Activated CD8-positive, alpha-beta T cell treated with anti-CD3 and anti-CD28 coated beads, Interleukin-2, amount 10 ng/mL, durations not matched to agents 7 days and 5 days (primary cell): ENCODE results near the gene GALNT8. TPM values are rescaled to one million over a fixed set of nuclear protein-coding genes. Genes with fewer than 3 reads are reported as not detected.
"Not testable (repeated sequence)": the region's sequence is repeated elsewhere in the genome, so short reads cannot be mapped to it uniquely, and the experiment has no call there.

Experiments used
- ATAC-seq: fragments of 150-1000 bp; cut with Tn5 transposase; one replicate; pipeline ENCODE4 v1.10.0; 2021; ENCODE audit warnings: moderate library complexity
- CTCF ChIA-PET: fragments of 350-600 bp; sonication (Branson Sonifier 250); formaldehyde crosslinking; loops from one replicate; lab custom pipeline; 2021; ENCODE audit warnings: antibody characterized with exemption; lab: Charles Lee
- POLR2A ChIA-PET: fragments of 350-600 bp; sonication (Branson Sonifier 250); formaldehyde crosslinking; loops from one replicate; lab custom pipeline; 2021; ENCODE audit warnings: antibody characterized with exemption; lab: Charles Lee
- DNase-seq: peaks from one replicate; pipeline ENCODE4 v3.0.0-alpha.2; 2020
- H3K27ac Mint-ChIP-seq: one replicate; pipeline ENCODE4 v1.8.0; 2021; ENCODE audit warnings: mild to moderate bottlenecking, mixed read lengths
- H3K27me3 Mint-ChIP-seq: one replicate; pipeline ENCODE4 v1.8.0; 2021; ENCODE audit warnings: low read depth, mixed read lengths
- H3K36me3 Mint-ChIP-seq: one replicate; pipeline ENCODE4 v1.8.0; 2021; ENCODE audit warnings: low read depth, mixed read lengths
- H3K4me1 Mint-ChIP-seq: one replicate; pipeline ENCODE4 v1.8.0; 2021; ENCODE audit warnings: low read depth, mixed read lengths
- H3K4me3 Mint-ChIP-seq: one replicate; pipeline ENCODE4 v1.8.0; 2021; ENCODE audit warnings: mild to moderate bottlenecking, mixed read lengths
- H3K9me3 Mint-ChIP-seq: one replicate; pipeline ENCODE4 v1.8.0; 2022; ENCODE audit warnings: mixed read lengths; ENCODE audit not compliant: insufficient read depth
- total RNA-seq, 2 experiments: library from RNA; stranded (reverse); gene quantifications; one replicate each; pipeline ENCODE4 v1.2.3, GENCODE V29; 2021

The GALNT8 gene
- total RNA-seq, 2 experiments from 2014 or later, result 0.76 to 0.84 TPM

DNA sequence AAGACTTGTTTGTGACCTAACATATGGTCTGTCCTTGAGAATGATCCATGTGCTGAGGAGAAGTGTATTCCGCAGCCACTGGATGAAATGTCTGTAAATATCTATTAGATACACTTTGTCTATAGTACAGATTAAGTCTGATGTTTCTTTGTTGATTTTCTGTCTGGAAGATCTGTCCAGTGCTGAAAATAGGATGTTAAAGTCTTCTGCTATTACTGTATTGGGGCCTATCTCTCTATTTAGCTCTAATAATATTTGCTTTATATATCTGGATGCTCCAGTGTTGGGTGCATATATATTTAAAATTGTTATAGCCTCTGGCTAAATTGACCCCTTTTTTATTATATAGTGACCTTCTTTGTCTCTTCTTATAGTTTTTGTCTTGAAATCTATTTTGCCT, 31.5 kb downstream of the GALNT8 start:
- H3K4me3 Mint-ChIP-seq, POLR2A ChIA-PET, DNase-seq, H3K27ac Mint-ChIP-seq, H3K4me1 Mint-ChIP-seq, H3K9me3 Mint-ChIP-seq, ATAC-seq, H3K36me3 Mint-ChIP-seq: not testable (repeated sequence)
- peaks cover 36% of the 10 kb centered on the region for H3K27me3 Mint-ChIP-seq
- CTCF ChIA-PET, result interaction anchor here (0.9 kb wide), 1 partner anchor 102 kb away, joined by 3 read pairs; the partner anchor contains the start of genes AKAP3 and NDUFA9

DNA sequence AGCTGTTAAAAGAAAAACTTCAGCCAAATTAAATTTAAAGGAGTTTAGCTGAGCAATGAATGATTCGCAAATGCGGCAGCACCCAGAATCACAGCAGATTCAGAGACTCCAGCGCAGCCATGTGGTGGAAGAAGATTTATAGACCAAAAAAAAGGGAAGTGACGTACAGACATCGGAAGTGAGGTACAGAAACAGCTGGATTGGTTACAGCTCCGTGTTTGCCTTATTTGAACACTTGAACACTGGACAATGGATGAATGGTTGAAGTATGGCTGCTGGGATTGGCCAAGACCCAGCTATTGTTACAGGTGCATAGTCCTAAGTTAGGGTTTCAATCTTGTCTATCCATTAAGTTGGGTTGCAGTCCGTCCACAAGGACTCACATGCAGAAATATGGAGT, 42.6 kb downstream of the GALNT8 start:
- ATAC-seq, result no peak
- Mint-ChIP-seq H3K27ac (no peak overlapping the region), H3K27me3 (peaks cover 22% of the 10 kb centered on the region), H3K9me3 (no peaks in the 10 kb centered on the region), H3K4me1 (peaks cover 9% of the 10 kb centered on the region), H3K36me3 (no peaks in the 10 kb centered on the region), H3K4me3 (no peak overlapping the region)
- POLR2A ChIA-PET, result no interaction called here
- no peak for DNase-seq
- CTCF ChIA-PET, result no interaction called here

DNA sequence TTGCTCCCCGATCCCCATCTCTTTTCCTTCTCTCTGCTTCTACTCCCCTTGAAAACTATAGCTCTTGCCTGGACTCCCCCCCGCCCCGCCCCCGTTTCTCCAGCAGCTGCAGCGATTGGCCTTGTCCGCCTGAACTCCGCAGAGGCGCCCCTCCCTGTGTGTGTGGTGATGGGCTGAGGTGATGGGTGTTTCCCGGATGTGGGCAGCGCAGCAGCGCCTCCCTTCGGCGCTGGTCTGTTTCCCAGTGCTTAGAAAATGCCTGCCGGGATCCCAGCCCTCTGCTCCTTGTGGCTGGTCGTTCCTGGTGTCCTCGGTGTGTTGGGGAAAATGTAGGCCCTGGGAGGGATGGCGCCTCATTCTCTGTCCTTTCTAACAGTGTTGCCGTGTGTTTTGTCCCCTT, 43.3 kb downstream of the GALNT8 start:
- H3K4me3 Mint-ChIP-seq, result no peak overlapping the region

DNA sequence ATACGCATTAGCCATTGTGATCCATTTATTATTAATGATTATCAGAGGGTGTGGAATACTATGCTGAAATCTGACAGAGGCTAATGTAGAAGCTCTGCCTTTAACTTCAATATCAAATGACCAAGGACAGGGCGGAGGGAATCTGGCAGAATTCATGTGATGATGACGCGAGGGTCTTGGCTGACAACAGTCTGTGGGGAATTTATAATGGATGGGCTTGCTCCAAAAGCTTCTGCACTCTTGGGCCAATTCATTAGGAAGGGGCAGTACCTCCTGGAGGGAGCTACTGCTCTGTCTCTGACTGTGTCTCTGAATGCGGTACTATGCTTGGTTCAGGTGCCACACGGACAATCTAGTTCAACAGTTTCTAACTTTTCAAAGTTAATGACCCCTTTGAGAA, 46.2 kb downstream of the GALNT8 start:
- Mint-ChIP-seq H3K9me3 (no peaks in the 10 kb centered on the region), H3K4me3 (no peak overlapping the region), H3K27me3 (peaks cover 23% of the 10 kb centered on the region), H3K36me3 (no peaks in the 10 kb centered on the region), H3K27ac (no peak overlapping the region), H3K4me1 (peaks cover 9% of the 10 kb centered on the region)
- CTCF ChIA-PET, result interaction anchor here (0.9 to 2.0 kb wide), 2 partner anchors 9 to 59 kb away, joined by 3 to 16 read pairs; no protein-coding TSS in a partner anchor
- POLR2A ChIA-PET, result interaction anchor here (0.6 kb wide), 1 partner anchor 49 kb away, joined by 4 read pairs; no protein-coding TSS in a partner anchor
- no peak for DNase-seq
- no peak for ATAC-seq

More for the DNA sequence above, 43.3 kb downstream of the GALNT8 start:
- Mint-ChIP-seq H3K36me3 (no peaks in the 10 kb centered on the region), H3K4me1 (peaks cover 9% of the 10 kb centered on the region), H3K9me3 (no peaks in the 10 kb centered on the region), H3K27me3 (peaks cover 20% of the 10 kb centered on the region), H3K27ac (no peak overlapping the region)
- ATAC-seq, result no peak
- ChIA-PET CTCF (no interaction called here), POLR2A (no interaction called here)
- peak; percentile 25 for DNase-seq

DNA sequence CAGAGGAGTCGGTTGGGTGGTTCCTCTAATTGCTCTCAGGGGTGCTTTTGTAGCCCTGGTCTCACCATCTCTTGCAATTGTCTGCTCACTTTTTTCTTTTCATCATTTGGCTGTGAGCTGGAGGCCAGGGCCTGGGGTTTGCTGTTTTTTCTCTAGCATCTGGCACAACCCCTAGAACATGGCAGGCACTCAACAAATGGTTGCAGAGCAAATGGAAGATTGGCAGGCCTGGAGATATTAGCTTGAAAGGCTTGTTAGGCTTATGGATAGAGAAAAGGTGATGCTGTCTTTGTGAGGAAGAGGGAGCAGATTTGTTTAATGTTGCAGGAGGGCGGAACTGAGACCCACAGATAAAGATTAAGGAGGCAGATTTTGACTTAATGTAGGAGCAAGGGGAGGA, 47.0 kb downstream of the GALNT8 start:
- Mint-ChIP-seq H3K9me3 (no peaks in the 10 kb centered on the region), H3K27me3 (peaks cover 25% of the 10 kb centered on the region)

DNA sequence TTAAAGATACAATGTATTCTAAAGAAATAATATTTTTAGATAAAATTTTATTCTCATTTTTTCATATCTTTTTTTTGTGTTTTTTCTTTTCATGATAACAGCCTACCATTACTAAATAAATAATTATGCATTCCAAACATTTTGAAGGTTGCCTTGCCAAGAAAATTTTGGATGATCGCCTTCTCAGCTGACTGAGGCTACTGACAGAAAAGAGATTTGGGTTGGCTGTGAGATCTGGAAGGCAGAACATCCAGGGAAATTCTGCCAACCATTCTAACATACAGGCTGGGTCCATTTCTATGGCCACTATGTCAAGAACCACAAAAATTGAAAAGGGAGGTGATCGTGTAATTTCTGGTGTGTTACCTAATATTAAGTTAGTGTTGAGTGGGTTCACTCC, 48.1 kb downstream of the GALNT8 start:
- POLR2A ChIA-PET, result no interaction called here
- Mint-ChIP-seq H3K9me3 (no peaks in the 10 kb centered on the region), H3K4me3 (no peak overlapping the region), H3K27me3 (peaks cover 26% of the 10 kb centered on the region), H3K36me3 (no peaks in the 10 kb centered on the region), H3K27ac (no peak overlapping the region), H3K4me1 (peaks cover 5% of the 10 kb centered on the region)
- no peak for DNase-seq
- no peak for ATAC-seq
- CTCF ChIA-PET, result interaction anchor here (1.1 kb wide), 1 partner anchor 87 kb away, joined by 4 read pairs; no protein-coding TSS in a partner anchor

More for the DNA sequence above, 47.0 kb downstream of the GALNT8 start:
- Mint-ChIP-seq H3K4me1 (peaks cover 9% of the 10 kb centered on the region), H3K4me3 (no peak overlapping the region), H3K27ac (no peak overlapping the region), H3K36me3 (no peaks in the 10 kb centered on the region)
- ChIA-PET CTCF (interaction anchor here (0.9 to 2.0 kb wide), 3 partner anchors 9 to 88 kb away, joined by 3 to 16 read pairs (median 4); no protein-coding TSS in a partner anchor), POLR2A (interaction anchor here (0.6 kb wide), 1 partner anchor 49 kb away, joined by 4 read pairs; no protein-coding TSS in a partner anchor)
- DNase-seq, result no peak
- ATAC-seq, result no peak

- DNase-seq (no peak), ATAC-seq (no peak)
- POLR2A ChIA-PET, result no interaction called here
- Mint-ChIP-seq H3K27me3 (peaks cover 30% of the 10 kb centered on the region), H3K27ac (no peak overlapping the region), H3K4me1 (no peaks in the 10 kb centered on the region), H3K4me3 (no peak overlapping the region), H3K36me3 (no peaks in the 10 kb centered on the region), H3K9me3 (no peaks in the 10 kb centered on the region)
- CTCF ChIA-PET, result no interaction called here
Measured at GRCh38 chr12:4769073-4769472, 48.9 kb downstream of the GALNT8 start.

- H3K27ac Mint-ChIP-seq, result no peak overlapping the region
- POLR2A ChIA-PET, result no interaction called here
- no peak for DNase-seq
- H3K4me1 Mint-ChIP-seq, result no peaks in the 10 kb centered on the region
- no peaks in the 10 kb centered on the region for H3K36me3 Mint-ChIP-seq
- ATAC-seq, result no peak
- H3K27me3 Mint-ChIP-seq, result peaks cover 38% of the 10 kb centered on the region
- H3K4me3 Mint-ChIP-seq, result no peak overlapping the region
- H3K9me3 Mint-ChIP-seq, result no peaks in the 10 kb centered on the region
- CTCF ChIA-PET, result no interaction called here
Measured at GRCh38 chr12:4771172-4771959, 51.2 kb downstream of the GALNT8 start.

DNA sequence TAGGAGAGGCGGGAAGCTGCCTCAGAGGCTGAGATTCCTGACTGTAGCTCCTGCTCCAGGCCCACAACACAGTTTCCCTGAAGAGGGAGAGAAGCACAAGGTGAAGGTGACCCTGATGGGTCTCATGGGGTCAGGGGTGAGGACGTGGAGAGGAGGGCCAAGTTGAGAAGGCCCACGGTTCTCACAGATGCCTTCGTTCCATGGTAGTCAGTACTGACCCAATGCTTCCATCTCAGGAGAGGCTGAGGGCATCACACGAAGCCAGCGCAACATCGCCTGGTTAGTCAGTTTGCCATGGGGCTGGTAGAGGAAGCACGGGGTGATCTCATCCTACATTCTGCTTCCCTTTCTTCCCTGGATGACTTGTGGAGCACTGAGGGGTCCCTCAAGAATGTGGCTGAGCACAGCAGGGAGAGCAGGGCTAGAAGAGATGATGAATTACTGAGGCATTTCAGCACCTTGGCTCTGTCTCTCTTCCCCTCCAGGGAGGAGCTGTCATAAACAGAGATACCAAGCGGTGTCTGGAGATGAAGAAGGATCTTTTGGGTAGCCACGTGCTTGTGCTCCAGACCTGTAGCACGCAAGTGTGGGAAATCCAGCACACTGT, 51.9 kb downstream of the GALNT8 start:
- Mint-ChIP-seq H3K4me1 (no peaks in the 10 kb centered on the region), H3K36me3 (no peaks in the 10 kb centered on the region), H3K4me3 (no peak overlapping the region), H3K27me3 (peaks cover 40% of the 10 kb centered on the region), H3K9me3 (no peaks in the 10 kb centered on the region), H3K27ac (no peak overlapping the region)
- CTCF ChIA-PET, result no interaction called here
- DNase-seq (no peak), ATAC-seq (no peak)
- POLR2A ChIA-PET, result no interaction called here

DNA sequence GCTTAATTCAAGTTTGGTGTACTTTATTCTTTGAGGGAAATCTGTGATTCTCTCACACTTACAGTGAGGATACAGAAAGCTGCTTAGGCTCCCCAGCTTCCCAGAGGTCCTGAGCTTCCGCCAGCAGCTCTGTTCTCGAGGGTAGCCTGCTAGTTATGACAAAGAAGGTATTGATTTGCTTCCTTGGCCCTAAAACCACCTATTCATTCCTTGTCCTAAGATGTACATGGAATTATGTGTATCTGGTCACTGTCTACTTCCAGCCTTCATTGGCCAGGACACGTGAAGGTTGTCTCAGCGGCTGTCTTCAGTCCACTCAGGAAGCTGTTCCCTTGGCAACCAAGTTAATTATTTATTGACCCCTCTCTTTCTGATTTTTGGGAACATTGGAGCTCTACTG, 55.7 kb downstream of the GALNT8 start:
- no peak for ATAC-seq
- Mint-ChIP-seq H3K36me3 (no peaks in the 10 kb centered on the region), H3K4me3 (no peak overlapping the region), H3K9me3 (no peaks in the 10 kb centered on the region), H3K27me3 (peaks cover 36% of the 10 kb centered on the region), H3K27ac (no peak overlapping the region), H3K4me1 (no peaks in the 10 kb centered on the region)
- DNase-seq, result no peak
- ChIA-PET CTCF (interaction anchor here (0.7 to 2.2 kb wide), 2 partner anchors 18 kb away, joined by 3 to 6 read pairs; no protein-coding TSS in a partner anchor), POLR2A (no interaction called here)

- no peaks in the 10 kb centered on the region for H3K36me3 Mint-ChIP-seq
- ChIA-PET CTCF (no interaction called here), POLR2A (no interaction called here)
- no peaks in the 10 kb centered on the region for H3K9me3 Mint-ChIP-seq
- ATAC-seq, result no peak
- H3K27me3 Mint-ChIP-seq, result peaks cover 31% of the 10 kb centered on the region
- no peak overlapping the region for H3K4me3 Mint-ChIP-seq
- DNase-seq, result no peak
- no peak overlapping the region for H3K27ac Mint-ChIP-seq
- H3K4me1 Mint-ChIP-seq, result no peaks in the 10 kb centered on the region
Measured at GRCh38 chr12:4779749-4780148, 59.5 kb downstream of the GALNT8 start.
